ENCODE data around the gene GBE1. TPM values are rescaled to one million over a fixed set of nuclear protein-coding genes. Genes with fewer than 3 reads are reported as not detected.

The GBE1 gene
- total RNA-seq, 1 experiment from 2014 or later, result 9.2 TPM

- no peak overlapping the region for H3K4me3 Mint-ChIP-seq
- DNase-seq (ENCODE audit: low spot score) (no peak), ATAC-seq (no peak)
- no peaks in the 10 kb centered on the region for H3K27me3 Mint-ChIP-seq (ENCODE audit: low read depth)
- no peaks in the 10 kb centered on the region for H3K4me1 Mint-ChIP-seq
- peaks cover 7% of the 10 kb centered on the region; the same call in 1 of the 2 replicates for H3K9me3 Mint-ChIP-seq
- no peak for TF ChIP-seq ZNF138 (CRISPR knock-in tag; conservative IDR thresholded peaks at IDR 0.05)
- no peak for TF ChIP-seq JAZF1 (CRISPR knock-in tag; IDR thresholded peaks at IDR 0.05)
- TF ChIP-seq, protein P1, sequence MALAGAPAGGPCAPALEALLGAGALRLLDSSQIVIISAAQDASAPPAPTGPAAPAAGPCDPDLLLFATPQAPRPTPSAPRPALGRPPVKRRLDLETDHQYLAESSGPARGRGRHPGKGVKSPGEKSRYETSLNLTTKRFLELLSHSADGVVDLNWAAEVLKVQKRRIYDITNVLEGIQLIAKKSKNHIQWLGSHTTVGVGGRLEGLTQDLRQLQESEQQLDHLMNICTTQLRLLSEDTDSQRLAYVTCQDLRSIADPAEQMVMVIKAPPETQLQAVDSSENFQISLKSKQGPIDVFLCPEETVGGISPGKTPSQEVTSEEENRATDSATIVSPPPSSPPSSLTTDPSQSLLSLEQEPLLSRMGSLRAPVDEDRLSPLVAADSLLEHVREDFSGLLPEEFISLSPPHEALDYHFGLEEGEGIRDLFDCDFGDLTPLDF (CRISPR knock-in tag; IDR thresholded peaks at IDR 0.05), result no peak
- TF ChIP-seq FOXJ3 (CRISPR knock-in tag; IDR thresholded peaks at IDR 0.05; ENCODE audit: borderline replicate concordance), result no peak
- no peak for TF ChIP-seq PRRX2 (CRISPR knock-in tag; IDR thresholded peaks at IDR 0.05)
- TF ChIP-seq, protein P2, sequence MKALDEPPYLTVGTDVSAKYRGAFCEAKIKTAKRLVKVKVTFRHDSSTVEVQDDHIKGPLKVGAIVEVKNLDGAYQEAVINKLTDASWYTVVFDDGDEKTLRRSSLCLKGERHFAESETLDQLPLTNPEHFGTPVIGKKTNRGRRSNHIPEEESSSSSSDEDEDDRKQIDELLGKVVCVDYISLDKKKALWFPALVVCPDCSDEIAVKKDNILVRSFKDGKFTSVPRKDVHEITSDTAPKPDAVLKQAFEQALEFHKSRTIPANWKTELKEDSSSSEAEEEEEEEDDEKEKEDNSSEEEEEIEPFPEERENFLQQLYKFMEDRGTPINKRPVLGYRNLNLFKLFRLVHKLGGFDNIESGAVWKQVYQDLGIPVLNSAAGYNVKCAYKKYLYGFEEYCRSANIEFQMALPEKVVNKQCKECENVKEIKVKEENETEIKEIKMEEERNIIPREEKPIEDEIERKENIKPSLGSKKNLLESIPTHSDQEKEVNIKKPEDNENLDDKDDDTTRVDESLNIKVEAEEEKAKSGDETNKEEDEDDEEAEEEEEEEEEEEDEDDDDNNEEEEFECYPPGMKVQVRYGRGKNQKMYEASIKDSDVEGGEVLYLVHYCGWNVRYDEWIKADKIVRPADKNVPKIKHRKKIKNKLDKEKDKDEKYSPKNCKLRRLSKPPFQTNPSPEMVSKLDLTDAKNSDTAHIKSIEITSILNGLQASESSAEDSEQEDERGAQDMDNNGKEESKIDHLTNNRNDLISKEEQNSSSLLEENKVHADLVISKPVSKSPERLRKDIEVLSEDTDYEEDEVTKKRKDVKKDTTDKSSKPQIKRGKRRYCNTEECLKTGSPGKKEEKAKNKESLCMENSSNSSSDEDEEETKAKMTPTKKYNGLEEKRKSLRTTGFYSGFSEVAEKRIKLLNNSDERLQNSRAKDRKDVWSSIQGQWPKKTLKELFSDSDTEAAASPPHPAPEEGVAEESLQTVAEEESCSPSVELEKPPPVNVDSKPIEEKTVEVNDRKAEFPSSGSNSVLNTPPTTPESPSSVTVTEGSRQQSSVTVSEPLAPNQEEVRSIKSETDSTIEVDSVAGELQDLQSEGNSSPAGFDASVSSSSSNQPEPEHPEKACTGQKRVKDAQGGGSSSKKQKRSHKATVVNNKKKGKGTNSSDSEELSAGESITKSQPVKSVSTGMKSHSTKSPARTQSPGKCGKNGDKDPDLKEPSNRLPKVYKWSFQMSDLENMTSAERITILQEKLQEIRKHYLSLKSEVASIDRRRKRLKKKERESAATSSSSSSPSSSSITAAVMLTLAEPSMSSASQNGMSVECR (CRISPR knock-in tag; IDR thresholded peaks at IDR 0.05; ENCODE audit: borderline replicate concordance), result no peak
- TF ChIP-seq GABPB1 (CRISPR knock-in tag; IDR thresholded peaks at IDR 0.05), result no peak
- TF ChIP-seq SMAD4 (CRISPR knock-in tag; IDR thresholded peaks at IDR 0.05), result no peak
- TF ChIP-seq ESRRA (CRISPR knock-in tag; IDR thresholded peaks at IDR 0.05; ENCODE audit: borderline replicate concordance), result no peak
- no peak for TF ChIP-seq NFATC4 (CRISPR knock-in tag; IDR thresholded peaks at IDR 0.05)
- no peak for TF ChIP-seq ZNF317 (CRISPR knock-in tag; IDR thresholded peaks at IDR 0.05; ENCODE audit: borderline replicate concordance, low read depth)
- TF ChIP-seq ZBTB43 (CRISPR knock-in tag; IDR thresholded peaks at IDR 0.05), result no peak
- no peak for TF ChIP-seq E2F4 (CRISPR knock-in tag; IDR thresholded peaks at IDR 0.05; ENCODE audit: borderline replicate concordance, low read depth)
- no peak for TF ChIP-seq PREB (CRISPR knock-in tag; IDR thresholded peaks at IDR 0.05; ENCODE audit: borderline replicate concordance)
- TF ChIP-seq ZNF232 (CRISPR knock-in tag; IDR thresholded peaks at IDR 0.05), result no peak
- ChIA-PET CTCF (no interaction called here), POLR2A (no interaction called here)
- no peak overlapping the region for H3K27ac Mint-ChIP-seq
- H3K36me3 Mint-ChIP-seq, result peaks cover 5% of the 10 kb centered on the region
These were observed 196.4 kb downstream of the GBE1 start for GRCh38 chr3:81565041-81565440.

GRCh38 chr3:81558106-81558505 is 203.3 kb downstream of the GBE1 start:
- DNase-seq (ENCODE audit: low spot score) (no peak), ATAC-seq (no peak)
- CTCF ChIA-PET, result no interaction called here
- no peaks in the 10 kb centered on the region for H3K36me3 Mint-ChIP-seq
- POLR2A ChIA-PET, result no interaction called here
- no peaks in the 10 kb centered on the region for H3K27me3 Mint-ChIP-seq (ENCODE audit: low read depth)
- peaks cover 16% of the 10 kb centered on the region; the same call in 1 of the 2 replicates for H3K4me1 Mint-ChIP-seq
- H3K9me3 Mint-ChIP-seq, result no peaks in the 10 kb centered on the region
- H3K4me3 Mint-ChIP-seq, result no peak overlapping the region
- H3K27ac Mint-ChIP-seq, result no peak overlapping the region
- no peak for TF ChIP-seq ZNF232 (CRISPR knock-in tag; IDR thresholded peaks at IDR 0.05)
- TF ChIP-seq FOXJ3 (CRISPR knock-in tag; IDR thresholded peaks at IDR 0.05; ENCODE audit: borderline replicate concordance), result no peak
- no peak for TF ChIP-seq NFE2L1 (CRISPR knock-in tag; IDR thresholded peaks at IDR 0.05)
- TF ChIP-seq, protein P2 (CRISPR knock-in tag; IDR thresholded peaks at IDR 0.05; ENCODE audit: borderline replicate concordance), result no peak
- no peak for TF ChIP-seq PREB (CRISPR knock-in tag; IDR thresholded peaks at IDR 0.05; ENCODE audit: borderline replicate concordance)
- no peak for TF ChIP-seq ZBTB21 (CRISPR knock-in tag; IDR thresholded peaks at IDR 0.05; ENCODE audit: borderline replicate concordance)
- TF ChIP-seq CDX4 (CRISPR knock-in tag; IDR thresholded peaks at IDR 0.05; ENCODE audit: borderline replicate concordance), result no peak
